A549 (cell line): ENCODE data around the gene SEMA3E.

Experiments
- POLR2AphosphoS2 ChIP-seq: conservative IDR thresholded peaks from 2 replicates; pipeline ENCODE4 v1.6.1; 2012; ENCODE audit warnings: low read length, improper control_type of control experiment, inconsistent platforms
- ZFP36 ChIP-seq: fragments of 450-650 bp; IDR thresholded peaks from 2 replicates; pipeline ENCODE4 v1.6.1; 2014; ENCODE audit warnings: borderline replicate concordance; ENCODE audit not compliant: partially characterized antibody
- TF ChIP-seq, protein P1 (sequence below): IDR thresholded peaks from 2 replicates; pipeline ENCODE4 v1.6.1; 2012

DNA sequence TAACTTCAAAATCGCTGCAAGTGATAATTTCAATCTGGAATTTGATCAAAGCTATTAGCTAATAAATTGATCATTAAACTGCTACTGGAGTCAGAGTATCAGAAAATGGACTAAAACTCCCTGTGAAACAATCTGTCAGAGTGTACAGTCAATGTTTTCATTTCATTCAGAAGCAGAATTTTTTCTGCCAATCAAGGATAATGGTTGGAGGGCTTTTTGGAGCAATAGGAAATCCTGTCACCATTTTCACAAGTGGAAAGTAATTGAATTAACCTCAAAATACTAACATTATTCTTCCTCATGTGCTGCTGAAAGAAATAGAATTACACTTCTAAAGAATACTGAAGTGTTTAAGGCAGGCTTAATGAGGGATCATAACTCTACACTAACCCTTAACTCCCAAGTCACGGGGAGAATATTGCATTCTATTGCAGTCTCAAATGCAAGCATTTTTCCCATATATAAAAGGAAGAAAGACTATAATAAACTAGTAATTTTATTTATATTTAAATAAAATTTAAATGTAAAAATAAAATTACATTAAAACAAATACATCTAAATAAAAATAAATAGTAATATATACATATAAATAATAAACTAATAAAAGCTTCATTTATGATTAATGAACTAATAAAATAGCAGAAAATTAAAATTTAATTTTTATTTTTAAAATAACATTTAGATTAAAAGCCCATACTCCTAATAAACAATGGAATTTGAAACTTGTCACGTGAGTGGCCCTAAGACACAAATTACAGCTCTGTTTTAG, 67.1 kb downstream of the SEMA3E start:
- TF ChIP-seq ZFP36: no peak
- TF ChIP-seq, protein P1, sequence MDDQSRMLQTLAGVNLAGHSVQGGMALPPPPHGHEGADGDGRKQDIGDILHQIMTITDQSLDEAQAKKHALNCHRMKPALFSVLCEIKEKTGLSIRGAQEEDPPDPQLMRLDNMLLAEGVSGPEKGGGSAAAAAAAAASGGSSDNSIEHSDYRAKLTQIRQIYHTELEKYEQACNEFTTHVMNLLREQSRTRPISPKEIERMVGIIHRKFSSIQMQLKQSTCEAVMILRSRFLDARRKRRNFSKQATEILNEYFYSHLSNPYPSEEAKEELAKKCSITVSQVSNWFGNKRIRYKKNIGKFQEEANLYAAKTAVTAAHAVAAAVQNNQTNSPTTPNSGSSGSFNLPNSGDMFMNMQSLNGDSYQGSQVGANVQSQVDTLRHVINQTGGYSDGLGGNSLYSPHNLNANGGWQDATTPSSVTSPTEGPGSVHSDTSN: no peak
- no peak for TF ChIP-seq POLR2AphosphoS2
